Activated CD4-positive, alpha-beta T cell treated with anti-CD3 and anti-CD28 coated beads for 1 hour (primary cell): ENCODE data around the gene CD99L2.

Experiments
- DNase-seq: peaks from one replicate; pipeline ENCODE4 v3.0.0-alpha.2; 2020

CD99L2 gene

GRCh38 chrX:150779385-150779784 is 119.1 kb downstream of the CD99L2 start:
- DNase-seq = no peak

DNA sequence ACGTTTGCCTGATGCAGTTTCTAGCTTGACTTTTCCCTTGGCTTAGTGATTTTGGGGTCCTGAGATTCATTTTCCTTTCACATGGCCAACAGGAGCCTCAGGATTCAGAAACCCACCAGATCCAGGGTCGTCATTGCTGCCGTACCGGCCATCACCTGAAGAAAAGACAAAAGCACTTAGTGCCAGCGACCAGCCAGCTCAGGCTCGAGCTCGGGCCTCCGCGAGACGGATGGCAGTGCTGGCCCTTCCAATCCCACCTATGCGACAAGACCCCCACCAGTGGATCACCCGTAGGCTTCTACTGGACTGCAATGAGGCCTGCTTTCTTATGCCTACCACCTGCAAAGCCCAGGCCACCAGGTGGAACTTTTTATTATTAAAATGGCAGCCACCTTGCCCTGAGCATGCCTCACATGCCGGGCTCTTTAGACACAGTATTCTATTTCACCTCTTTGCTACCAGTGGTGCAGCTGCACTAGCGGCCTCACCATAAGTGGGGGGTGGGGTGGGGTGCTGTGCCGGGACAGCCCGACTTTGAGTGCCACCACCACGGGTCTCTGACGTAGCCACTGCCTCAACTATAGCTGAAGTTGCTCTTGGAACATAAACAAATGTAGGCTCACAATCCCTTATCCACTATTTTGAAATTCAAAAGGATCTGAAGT is 121.0 kb downstream of the CD99L2 start:
- DNase-seq = no peak

DNA sequence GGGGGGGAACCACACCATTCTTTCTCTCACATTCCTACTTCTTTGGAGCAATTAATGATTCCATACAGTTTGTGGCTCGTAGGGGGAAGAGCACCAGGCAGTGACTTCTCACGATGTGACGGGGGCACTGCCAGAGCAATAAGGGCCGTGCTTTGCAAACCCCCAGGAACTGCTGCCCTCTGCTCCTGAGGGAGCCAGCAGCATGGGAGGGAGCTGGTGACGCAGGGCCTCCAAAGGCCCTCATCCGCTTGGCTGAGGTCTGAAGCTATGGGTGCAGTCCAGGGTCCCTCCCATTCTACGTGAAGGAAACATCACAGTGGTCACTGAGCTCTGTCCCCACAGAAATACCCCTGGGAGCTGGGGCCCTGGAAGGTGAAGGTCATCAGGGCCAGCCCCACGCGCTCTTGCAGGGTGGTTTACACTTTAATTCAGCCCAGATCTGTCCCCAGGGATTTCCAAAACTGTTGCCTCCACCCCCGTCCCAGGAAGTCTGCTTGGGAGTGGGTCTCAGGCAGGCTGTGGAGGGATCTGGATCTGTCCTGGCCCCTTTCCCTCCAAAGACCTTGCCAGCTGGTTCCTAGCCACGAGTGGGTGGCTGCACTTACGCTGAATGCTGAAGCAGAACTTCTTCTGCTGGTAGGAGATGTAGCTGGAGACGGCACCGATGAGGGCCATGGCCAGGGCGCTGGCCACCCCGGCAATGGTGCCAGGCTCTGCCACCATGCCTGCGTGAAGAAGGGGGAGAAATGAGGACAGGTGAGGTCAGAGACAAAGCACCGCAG is 122.7 kb downstream of the CD99L2 start:
- no peak for DNase-seq

- DNase-seq = no peak
Measured at GRCh38 chrX:150774798-150775568, 123.5 kb downstream of the CD99L2 start.

GRCh38 chrX:150773634-150774033 is 124.8 kb downstream of the CD99L2 start:
- no peak for DNase-seq

- DNase-seq = no peak
Measured at GRCh38 chrX:150773117-150773516, 125.4 kb downstream of the CD99L2 start.

GRCh38 chrX:150772150-150772970 is 126.1 kb downstream of the CD99L2 start:
- DNase-seq = peak; percentile 52

DNA sequence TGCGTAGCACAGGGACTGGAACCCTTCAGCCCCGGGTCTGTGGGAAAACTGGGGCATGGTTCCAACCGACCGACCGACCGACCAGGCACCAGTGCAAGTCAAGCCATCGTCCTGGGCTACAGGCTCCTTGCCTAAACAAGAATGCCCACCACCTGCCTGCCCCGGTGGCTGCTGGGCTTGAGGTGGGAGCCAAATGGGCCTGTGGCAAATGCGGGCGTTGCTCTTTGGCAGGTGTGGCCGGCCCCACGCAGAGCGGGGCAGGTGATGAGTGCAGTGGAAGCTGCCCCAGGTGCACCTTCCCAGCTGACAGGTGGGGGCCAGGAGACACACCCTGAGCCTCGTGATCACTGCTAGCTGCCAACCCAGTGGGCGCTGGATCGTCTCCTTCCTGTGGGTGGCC is 127.4 kb downstream of the CD99L2 start:
- no peak for DNase-seq

DNA sequence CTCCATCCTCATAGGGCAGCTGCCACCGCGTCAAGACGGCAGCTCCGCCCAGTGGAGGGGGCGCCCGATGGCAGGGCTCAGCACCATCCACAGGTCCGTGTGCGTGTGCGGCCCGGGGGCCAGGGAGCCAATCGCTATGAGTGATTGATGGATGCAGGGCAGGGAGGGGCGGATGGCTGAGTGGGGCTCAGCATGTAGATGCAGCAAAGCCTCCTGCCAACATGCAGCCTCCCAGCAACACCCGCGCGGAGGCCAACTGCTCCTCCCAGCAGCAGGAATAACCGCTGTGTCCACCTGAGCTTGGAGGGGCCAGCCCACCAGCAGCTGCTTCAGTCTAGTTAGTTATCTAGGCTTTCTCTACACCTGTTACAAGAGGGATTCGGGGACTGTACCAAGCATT is 127.8 kb downstream of the CD99L2 start:
- no peak for DNase-seq

DNA sequence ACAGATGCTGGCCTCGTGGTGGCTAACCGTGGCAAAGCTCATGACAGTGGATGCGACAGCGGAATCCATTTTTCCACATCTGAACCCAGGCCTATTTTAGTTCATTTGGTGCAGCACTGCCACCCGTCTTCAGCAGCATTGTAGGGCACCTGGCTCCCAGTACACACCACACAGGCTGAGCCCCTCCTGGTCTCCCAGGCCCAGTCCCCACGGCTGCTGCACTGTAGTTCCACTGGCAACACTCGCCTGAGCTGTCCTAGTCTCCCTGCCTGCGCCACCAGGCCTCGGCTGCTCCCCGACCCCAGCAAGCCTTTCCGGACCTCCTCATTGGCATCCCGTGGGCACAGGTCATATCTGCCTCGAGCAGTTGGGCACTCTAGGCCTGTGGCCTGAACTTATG is 129.1 kb downstream of the CD99L2 start:
- DNase-seq = no peak

DNA sequence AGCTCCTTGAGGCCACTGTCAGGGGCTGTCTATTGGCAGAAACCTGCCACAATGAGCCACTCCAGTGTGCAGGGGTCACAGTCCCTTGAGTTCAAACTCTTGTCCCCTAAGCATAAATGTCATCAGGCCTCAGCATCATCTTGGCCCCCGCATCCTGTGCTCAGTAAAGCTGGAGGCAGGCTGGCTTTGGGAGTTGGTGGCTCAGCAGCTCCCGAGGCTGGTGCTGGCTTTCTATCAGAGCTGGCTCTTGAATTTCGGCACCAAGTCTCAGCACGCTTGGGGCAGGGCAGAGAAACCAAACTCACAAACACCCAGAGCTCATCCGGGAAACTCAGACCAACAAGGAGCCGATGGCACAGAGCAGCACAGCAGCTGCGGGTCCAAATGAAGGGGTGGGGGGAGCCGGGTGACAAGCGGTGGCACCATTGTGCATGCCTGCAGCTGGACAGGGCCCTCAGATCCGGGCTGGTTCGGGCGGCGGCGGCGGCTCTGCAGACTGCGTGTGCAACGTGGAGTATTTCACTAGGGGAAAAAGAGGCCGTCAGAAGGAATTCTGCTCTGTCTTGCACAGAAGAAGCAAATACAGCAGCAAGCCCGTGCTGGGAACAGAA is 129.8 kb downstream of the CD99L2 start:
- DNase-seq = no peak

DNA sequence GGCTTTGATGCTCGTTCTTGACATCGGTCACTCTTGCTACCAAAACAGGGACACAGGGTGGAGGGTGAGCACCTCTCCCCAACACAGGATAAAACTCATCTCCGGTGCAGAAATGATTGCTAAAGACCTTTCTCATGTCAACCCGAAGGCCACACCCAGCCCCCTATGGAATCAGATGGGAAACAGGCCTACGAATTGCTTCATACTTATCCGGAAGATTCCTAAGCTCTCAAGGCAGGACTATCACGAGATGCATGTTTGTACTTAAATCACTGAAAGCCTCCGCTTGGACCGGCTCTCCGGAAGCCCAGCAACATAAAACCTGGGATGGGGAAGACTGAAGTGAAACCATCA is 130.4 kb downstream of the CD99L2 start:
- DNase-seq = no peak

DNA sequence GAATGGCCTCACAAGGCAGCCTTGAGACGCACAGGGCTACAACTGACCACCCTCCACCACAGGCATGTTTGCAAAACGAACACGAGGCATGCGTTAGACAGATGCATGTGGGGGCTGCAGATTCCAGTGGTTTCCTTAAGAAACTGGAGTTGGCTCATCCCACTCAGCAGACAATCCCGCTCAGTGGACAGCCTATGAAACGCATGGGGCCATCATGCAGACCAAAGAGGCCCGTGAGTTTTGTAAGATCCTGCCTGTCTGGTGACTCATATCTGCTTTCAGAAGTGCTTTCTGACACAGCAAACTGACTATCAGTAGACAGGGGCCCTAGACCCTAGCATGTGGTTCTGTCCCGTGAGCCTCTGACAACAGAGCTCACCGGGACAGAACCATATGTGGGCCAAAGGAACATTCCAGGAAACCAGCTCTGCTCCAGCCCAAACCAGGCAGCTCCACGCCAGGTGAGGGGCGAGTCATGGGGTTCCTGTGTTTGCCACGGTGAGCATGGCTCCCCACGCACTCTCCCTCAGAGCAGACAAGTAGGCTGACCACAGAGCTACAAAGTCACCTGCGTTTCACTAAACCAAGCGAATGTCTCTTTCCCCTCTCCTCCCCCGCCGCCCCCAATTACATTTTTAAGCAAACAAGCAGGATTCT is 130.9 kb downstream of the CD99L2 start:
- no peak for DNase-seq

DNA sequence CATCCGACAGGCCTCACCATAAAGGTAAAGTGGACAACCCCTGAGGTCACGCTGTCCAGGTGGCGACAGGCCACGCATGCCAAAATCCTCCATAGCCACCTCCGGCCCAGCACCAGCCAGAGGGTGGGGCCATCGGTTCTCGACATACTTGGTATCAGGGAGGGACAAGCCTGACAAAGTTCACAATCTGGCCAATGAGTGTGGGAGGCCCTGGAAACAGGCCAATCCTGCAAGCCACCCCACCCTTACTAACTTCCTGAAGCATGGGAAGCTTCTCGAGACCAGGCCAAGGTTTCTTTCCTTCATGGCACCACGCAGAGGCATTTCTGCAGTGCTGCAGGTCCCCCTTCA is 131.4 kb downstream of the CD99L2 start:
- DNase-seq = no peak

GRCh38 chrX:150766351-150767044 is 132.0 kb downstream of the CD99L2 start:
- DNase-seq = no peak

DNA sequence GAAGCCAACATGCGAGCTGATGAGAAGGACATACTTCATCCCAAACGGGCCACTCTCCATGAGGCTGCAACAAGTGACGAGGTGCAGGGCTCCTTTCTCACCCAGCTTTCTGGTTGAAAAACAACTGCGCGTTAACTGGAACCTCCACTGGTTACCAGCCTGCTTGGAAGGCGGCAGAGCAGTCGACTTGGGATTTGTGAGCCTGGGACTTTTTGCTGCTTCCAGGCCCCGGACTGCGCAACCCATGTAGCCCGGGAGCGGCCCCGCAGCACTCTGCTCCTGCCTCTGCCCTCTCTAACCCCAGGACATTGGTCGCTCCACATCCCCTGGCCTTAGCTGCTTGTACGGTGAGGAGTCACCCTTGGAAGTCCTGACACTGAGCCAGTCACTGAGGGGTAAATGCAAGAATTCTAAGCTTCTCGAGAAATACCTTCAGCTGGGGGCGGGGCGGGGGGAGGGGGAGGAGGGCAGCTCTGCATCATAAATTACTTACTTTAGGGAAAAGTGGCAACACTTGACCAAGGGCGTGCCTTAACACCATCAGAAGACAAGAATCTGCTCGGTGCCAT is 132.6 kb downstream of the CD99L2 start:
- DNase-seq = no peak

- no peak for DNase-seq
Measured at GRCh38 chrX:150765237-150765636, 133.2 kb downstream of the CD99L2 start.

DNA sequence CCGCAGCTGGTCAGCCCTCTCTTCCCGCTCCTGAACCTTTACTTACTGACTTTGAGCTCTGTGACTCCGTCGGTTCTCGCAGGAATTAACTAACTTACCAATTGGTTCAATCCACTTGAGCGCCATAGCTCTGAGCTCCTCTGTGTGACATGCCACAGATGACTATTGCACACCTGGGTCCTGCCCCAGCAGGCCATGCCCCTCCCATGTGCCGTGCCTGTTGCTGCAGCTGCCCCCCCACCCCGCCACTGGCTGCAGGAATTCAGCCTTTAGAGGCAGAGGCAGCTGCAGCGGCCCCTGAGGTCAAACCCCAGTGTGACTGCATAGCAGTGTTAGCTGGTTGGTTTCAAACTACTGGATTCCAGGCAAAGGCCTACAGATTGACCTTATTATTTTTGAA is 134.7 kb downstream of the CD99L2 start:
- DNase-seq = no peak

- no peak for DNase-seq
Measured at GRCh38 chrX:150763303-150763797, 135.1 kb downstream of the CD99L2 start.

DNA sequence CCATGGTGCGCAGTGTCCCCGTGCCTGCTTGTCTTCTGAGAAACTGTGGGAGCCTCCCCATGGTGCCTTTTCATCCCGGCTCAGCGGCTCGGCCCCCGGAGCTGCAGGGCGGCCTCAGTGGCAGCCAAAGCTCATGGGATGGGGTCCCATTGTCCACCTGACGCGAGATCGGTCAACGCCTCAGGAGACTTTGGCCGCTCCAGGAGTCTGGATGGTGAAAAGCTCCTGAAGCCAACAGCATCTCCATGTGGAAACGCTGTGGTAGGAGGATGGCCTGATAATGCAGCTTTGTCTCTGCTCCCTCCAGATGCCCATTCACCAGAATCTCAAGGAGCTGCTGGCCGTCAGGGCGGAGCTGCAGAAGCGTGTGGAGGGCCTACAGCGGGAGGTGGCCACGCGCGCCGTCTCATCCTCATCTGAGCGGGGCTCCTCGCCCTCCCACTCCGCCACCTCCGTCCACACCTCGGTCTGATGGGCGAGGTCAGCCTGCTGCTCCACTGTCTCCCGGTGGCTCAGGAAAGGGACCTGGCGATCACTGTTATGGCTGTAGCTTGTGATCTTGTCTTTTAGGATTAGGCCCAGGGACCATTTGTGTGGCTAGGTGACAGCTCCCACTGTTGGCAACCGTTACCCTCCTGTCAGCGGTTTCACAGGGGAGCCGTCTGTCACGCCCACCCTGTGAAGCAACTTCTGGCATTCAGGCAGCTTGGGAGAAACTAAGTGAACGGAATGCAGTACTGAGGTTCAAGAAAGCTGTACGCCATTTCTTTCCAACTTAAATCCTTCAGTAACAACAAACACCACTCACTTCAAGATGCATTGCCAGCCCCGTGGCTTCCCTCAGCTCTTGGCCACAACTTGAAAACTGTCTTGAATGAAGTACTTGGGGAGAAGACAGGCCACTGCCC is 136.0 kb downstream of the CD99L2 start:
- no peak for DNase-seq
